Osteoblast (primary cell): ENCODE measurements around the gene ZNF780B. TPM values are rescaled to one million over a fixed set of nuclear protein-coding genes. Genes with fewer than 3 reads are reported as not detected.

Source experiments
- DNase-seq: peaks from one replicate; pipeline ENCODE4 v3.0.0; 2011; ENCODE audit warnings: low spot score, mixed read lengths; ENCODE audit not compliant: insufficient read length; ENCODE audit errors: missing footprints
- H2AFZ ChIP-seq: 2 replicates; pipeline ENCODE4 v1.6.0; 2011; ENCODE audit warnings: mild to moderate bottlenecking, low read length
- H3K27ac ChIP-seq: 2 replicates; pipeline ENCODE4 v1.5.1; 2011; ENCODE audit warnings: mild to moderate bottlenecking, low read depth, low read length, moderate library complexity
- H3K27me3 ChIP-seq: 2 replicates; pipeline ENCODE4 v1.6.0; 2012; ENCODE audit warnings: mild to moderate bottlenecking, control low read depth, inconsistent platforms, low read length, moderate library complexity; ENCODE audit not compliant: insufficient read depth
- H3K36me3 ChIP-seq: 2 replicates; pipeline ENCODE4 v1.5.1; 2011; ENCODE audit warnings: mild to moderate bottlenecking, low read length, control low read depth, moderate library complexity; ENCODE audit not compliant: insufficient read depth
- H3K4me1 ChIP-seq: 2 replicates; pipeline ENCODE4 v1.5.1; 2011; ENCODE audit warnings: mild to moderate bottlenecking, low read length, control low read depth, moderate library complexity; ENCODE audit not compliant: insufficient read depth
- H3K4me2 ChIP-seq: 2 replicates; pipeline ENCODE4 v1.6.0; 2011; ENCODE audit warnings: mild to moderate bottlenecking, low read length; ENCODE audit not compliant: insufficient read depth
- H3K4me3 ChIP-seq: fragments of 200-600 bp; sonication (generic); 3 replicates; pipeline ENCODE4 v1.5.1; 2012; ENCODE audit warnings: mild to moderate bottlenecking, low read length, inconsistent platforms; ENCODE audit not compliant: insufficient read depth
- H3K79me2 ChIP-seq: 2 replicates; pipeline ENCODE4 v1.6.0; 2012; ENCODE audit warnings: mild to moderate bottlenecking, low read length, control low read depth, inconsistent platforms; ENCODE audit not compliant: insufficient read depth
- H3K9me3 ChIP-seq: 2 replicates; pipeline ENCODE4 v1.5.1; 2011; ENCODE audit warnings: low read depth, low read length, control low read depth
- H4K20me1 ChIP-seq: 2 replicates; pipeline ENCODE4 v1.6.0; 2012; ENCODE audit warnings: mild to moderate bottlenecking, low read length, control low read depth; ENCODE audit not compliant: insufficient read depth
- CTCF ChIP-seq: IDR thresholded peaks from 2 replicates; pipeline ENCODE4 v1.5.1; 2011; ENCODE audit warnings: mild to moderate bottlenecking, low read depth, low read length, moderate library complexity; ENCODE audit errors: extremely low read depth
- total RNA-seq: library from RNA; depleted of rRNA; stranded (reverse); fragments of >200 nt; gene quantifications from 2 replicates; pipeline ENCODE4 v1.2.3, GENCODE V29; 2012

Gene ZNF780B
- total RNA-seq, 1 donor: 14.5 TPM

DNA sequence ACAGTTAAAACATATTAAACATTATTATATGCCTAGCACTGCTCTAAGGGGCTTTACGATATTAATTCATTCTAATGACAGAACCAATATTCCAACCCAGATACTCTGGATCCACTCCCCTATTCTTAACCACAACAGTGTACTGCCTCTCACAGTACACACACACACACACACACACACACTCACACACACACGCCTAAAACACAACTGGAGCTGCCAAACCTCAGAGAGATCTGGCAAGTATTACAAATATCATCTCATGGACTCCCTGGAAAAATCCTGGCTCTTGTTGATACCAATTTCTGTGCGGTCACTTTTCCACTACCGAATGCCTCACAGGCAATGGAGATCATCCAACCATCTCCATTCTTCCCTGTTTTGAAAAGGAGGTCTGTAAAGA, 33.4 kb upstream of the ZNF780B start:
- H3K27me3 ChIP-seq: no peaks in the 10 kb centered on the region
- H3K4me3 ChIP-seq: peak overlapping the region; percentile 88
- DNase-seq: no peak
- no peak for TF ChIP-seq CTCF
- H3K27ac ChIP-seq: no peak overlapping the region
- peak overlapping the region; percentile 86 for H3K4me2 ChIP-seq
- no peak overlapping the region for H2AFZ ChIP-seq
- no peaks in the 10 kb centered on the region for H3K36me3 ChIP-seq
- H4K20me1 ChIP-seq: no peaks in the 10 kb centered on the region
- H3K4me1 ChIP-seq: peaks cover 10% of the 10 kb centered on the region
- H3K79me2 ChIP-seq: peaks cover 31% of the 10 kb centered on the region
- H3K9me3 ChIP-seq: no peaks in the 10 kb centered on the region

- TF ChIP-seq CTCF: no peak
- Histone ChIP-seq H4K20me1 (no peaks in the 10 kb centered on the region), H2AFZ (no peak overlapping the region), H3K4me1 (peaks cover 10% of the 10 kb centered on the region), H3K27me3 (no peaks in the 10 kb centered on the region), H3K27ac (no peak overlapping the region), H3K4me2 (no peak overlapping the region), H3K36me3 (peaks cover 3% of the 10 kb centered on the region), H3K79me2 (peaks cover 31% of the 10 kb centered on the region), H3K4me3 (no peak overlapping the region), H3K9me3 (no peaks in the 10 kb centered on the region)
- no peak for DNase-seq
Observed at GRCh38 chr19:40088299-40089047, 32.4 kb upstream of the ZNF780B start.

DNA sequence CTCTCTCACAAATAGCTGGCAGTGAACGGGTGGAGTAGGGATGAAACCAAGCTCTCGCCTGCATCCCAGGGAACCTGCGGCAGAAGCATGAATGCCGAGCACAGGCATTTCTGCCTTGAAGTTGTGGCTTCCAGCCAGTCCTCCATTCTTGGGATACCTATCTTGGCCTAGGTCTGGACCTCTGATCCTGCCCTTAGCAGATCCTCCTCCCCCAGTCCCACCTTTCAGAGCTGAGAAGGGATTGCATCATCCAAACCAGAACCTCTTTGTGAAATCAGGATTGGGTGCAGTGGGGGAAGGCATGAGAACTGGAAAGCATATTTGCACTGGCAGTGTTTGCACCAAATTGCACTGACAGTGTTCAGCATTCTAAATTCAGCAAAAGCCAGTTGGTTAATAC, 28.9 kb upstream of the ZNF780B start:
- Histone ChIP-seq H3K79me2 (peaks cover 28% of the 10 kb centered on the region), H3K27ac (no peak overlapping the region), H3K4me1 (peaks cover 5% of the 10 kb centered on the region), H3K4me3 (no peak overlapping the region), H2AFZ (no peak overlapping the region), H3K27me3 (no peaks in the 10 kb centered on the region), H4K20me1 (no peaks in the 10 kb centered on the region), H3K4me2 (no peak overlapping the region), H3K36me3 (peaks cover 26% of the 10 kb centered on the region), H3K9me3 (no peaks in the 10 kb centered on the region)
- TF ChIP-seq CTCF: no peak
- no peak for DNase-seq

GRCh38 chr19:40081411-40081810, 25.4 kb upstream of the ZNF780B start:
- no peaks in the 10 kb centered on the region for H3K4me1 ChIP-seq
- H3K79me2 ChIP-seq: peaks cover 3% of the 10 kb centered on the region
- H4K20me1 ChIP-seq: no peaks in the 10 kb centered on the region
- no peak overlapping the region for H3K4me2 ChIP-seq
- no peak overlapping the region for H2AFZ ChIP-seq
- no peak for DNase-seq
- H3K4me3 ChIP-seq: no peak overlapping the region
- no peaks in the 10 kb centered on the region for H3K27me3 ChIP-seq
- TF ChIP-seq CTCF: no peak
- H3K9me3 ChIP-seq: peaks cover 12% of the 10 kb centered on the region
- H3K36me3 ChIP-seq: peaks cover 36% of the 10 kb centered on the region
- no peak overlapping the region for H3K27ac ChIP-seq
